KMS-11 (cell line): ENCODE measurements around the gene FERMT1.
"Not testable (repeated sequence)": the region's sequence is repeated elsewhere in the genome, so short reads cannot be mapped to it uniquely, and the experiment has no call there.

Source experiments
- H2AFZ ChIP-seq: fragments of 200-600 bp; sonication (generic); 2 replicates; pipeline ENCODE4 v1.6.1; 2016; ENCODE audit warnings: antibody characterized with exemption, mixed run types, low read depth
- H3K27ac ChIP-seq: fragments of 200-600 bp; sonication (generic); 2 replicates; pipeline ENCODE4 v1.6.1; 2016; ENCODE audit warnings: mild to moderate bottlenecking, mixed run types
- H3K27me3 ChIP-seq: fragments of 200-600 bp; sonication (generic); 2 replicates; pipeline ENCODE4 v1.6.1; 2017; ENCODE audit warnings: mild to moderate bottlenecking, low read depth, mixed run types, moderate library complexity; ENCODE audit not compliant: insufficient read depth
- H3K36me3 ChIP-seq: fragments of 200-600 bp; sonication (generic); 2 replicates; pipeline ENCODE4 v1.6.1; 2017; ENCODE audit warnings: mild to moderate bottlenecking, mixed run types; ENCODE audit not compliant: insufficient read depth
- H3K4me1 ChIP-seq: fragments of 200-600 bp; sonication (generic); 2 replicates; pipeline ENCODE4 v1.6.1; 2016; ENCODE audit warnings: mild to moderate bottlenecking, low read depth, mixed run types; ENCODE audit not compliant: poor library complexity, severe bottlenecking
- H3K4me2 ChIP-seq: fragments of 200-600 bp; sonication (generic); 2 replicates; pipeline ENCODE4 v1.7.0; 2016; ENCODE audit warnings: mild to moderate bottlenecking, mixed run types
- H3K4me3 ChIP-seq: fragments of 200-600 bp; sonication (generic); IDR thresholded peaks from 2 replicates; pipeline ENCODE4 v1.6.1; 2017; ENCODE audit warnings: low read depth, low read length, mixed read lengths; ENCODE audit not compliant: insufficient read depth
- H3K79me2 ChIP-seq: fragments of 200-600 bp; sonication (generic); 2 replicates; pipeline ENCODE4 v1.6.1; 2016; ENCODE audit warnings: low read depth, mixed run types; ENCODE audit not compliant: insufficient read depth
- H3K9ac ChIP-seq: fragments of 200-600 bp; sonication (generic); 2 replicates; pipeline ENCODE4 v1.6.1; 2016; ENCODE audit warnings: mild to moderate bottlenecking, mixed run types
- H4K20me1 ChIP-seq: fragments of 200-600 bp; sonication (generic); 2 replicates; pipeline ENCODE4 v1.6.1; 2016; ENCODE audit warnings: mild to moderate bottlenecking, mixed run types; ENCODE audit not compliant: insufficient read depth
- TF ChIP-seq, protein P1 (sequence below): fragments of 200-600 bp; sonication (generic); conservative IDR thresholded peaks from 2 replicates; pipeline ENCODE4 v1.6.1; 2017; ENCODE audit warnings: low read depth, mild to moderate bottlenecking, antibody characterized with exemption, low read length, moderate library complexity, mixed read lengths

The FERMT1 gene

DNA sequence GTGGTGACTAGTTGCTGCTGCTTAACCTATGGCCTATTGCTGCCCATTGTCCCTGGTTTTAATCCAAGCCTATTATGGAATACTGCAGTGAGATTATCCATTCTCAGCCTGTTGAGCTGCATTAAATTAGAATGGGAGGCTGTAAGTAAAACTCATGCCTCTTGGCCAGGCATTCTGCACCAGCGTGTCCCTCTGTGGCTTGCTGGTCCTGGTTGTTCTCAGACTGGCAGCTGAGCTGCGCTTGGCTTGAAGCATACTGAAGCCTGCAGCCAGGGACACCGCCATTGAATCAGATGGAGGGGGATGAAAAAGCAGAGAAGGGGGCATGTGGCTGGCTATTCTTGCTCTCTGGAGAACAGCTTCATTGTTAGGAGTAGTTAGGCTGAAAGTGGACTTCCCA lies 84.6 kb downstream of the FERMT1 start:
- H3K4me3 ChIP-seq: no peak overlapping the region
- H3K4me2 ChIP-seq: no peak overlapping the region
- H3K36me3 ChIP-seq: peaks cover 3% of the 10 kb centered on the region; the same call in 1 of the 2 replicates
- TF ChIP-seq, protein P1, sequence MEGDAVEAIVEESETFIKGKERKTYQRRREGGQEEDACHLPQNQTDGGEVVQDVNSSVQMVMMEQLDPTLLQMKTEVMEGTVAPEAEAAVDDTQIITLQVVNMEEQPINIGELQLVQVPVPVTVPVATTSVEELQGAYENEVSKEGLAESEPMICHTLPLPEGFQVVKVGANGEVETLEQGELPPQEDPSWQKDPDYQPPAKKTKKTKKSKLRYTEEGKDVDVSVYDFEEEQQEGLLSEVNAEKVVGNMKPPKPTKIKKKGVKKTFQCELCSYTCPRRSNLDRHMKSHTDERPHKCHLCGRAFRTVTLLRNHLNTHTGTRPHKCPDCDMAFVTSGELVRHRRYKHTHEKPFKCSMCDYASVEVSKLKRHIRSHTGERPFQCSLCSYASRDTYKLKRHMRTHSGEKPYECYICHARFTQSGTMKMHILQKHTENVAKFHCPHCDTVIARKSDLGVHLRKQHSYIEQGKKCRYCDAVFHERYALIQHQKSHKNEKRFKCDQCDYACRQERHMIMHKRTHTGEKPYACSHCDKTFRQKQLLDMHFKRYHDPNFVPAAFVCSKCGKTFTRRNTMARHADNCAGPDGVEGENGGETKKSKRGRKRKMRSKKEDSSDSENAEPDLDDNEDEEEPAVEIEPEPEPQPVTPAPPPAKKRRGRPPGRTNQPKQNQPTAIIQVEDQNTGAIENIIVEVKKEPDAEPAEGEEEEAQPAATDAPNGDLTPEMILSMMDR: no peak
- H3K27ac ChIP-seq: no peak overlapping the region
- no peaks in the 10 kb centered on the region for H3K79me2 ChIP-seq
- no peak overlapping the region for H3K9ac ChIP-seq
- no peaks in the 10 kb centered on the region for H4K20me1 ChIP-seq
- H2AFZ ChIP-seq: no peak overlapping the region
- peaks cover 15% of the 10 kb centered on the region for H3K4me1 ChIP-seq
- H3K27me3 ChIP-seq: no peaks in the 10 kb centered on the region

GRCh38 chr20:6037082-6037481 lies 85.7 kb downstream of the FERMT1 start:
- Histone ChIP-seq H4K20me1 (no peaks in the 10 kb centered on the region), H3K4me2 (no peak overlapping the region)
- TF ChIP-seq, protein P1: no peak

DNA sequence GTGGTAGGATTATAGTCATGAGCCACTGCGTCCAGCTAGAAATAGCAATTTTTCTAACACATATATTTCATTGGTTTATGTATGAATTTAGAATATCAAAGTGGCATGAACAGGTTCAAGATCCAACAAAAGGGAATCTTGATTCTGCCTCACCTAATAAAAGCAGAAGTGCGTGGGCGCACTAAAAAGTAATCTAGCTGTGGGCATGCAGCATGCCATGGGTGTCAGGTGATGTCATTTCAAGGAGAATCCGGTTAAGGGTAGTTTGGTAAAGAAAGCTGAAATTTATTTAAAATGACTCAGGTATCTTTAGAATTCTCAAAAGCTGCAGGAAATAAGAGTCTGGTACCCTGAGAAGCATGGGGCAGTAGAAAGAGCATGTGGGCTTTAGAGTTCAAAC lies 86.6 kb downstream of the FERMT1 start:
- H3K4me1 ChIP-seq: peaks cover 25% of the 10 kb centered on the region
- no peak overlapping the region for H3K27ac ChIP-seq
- peaks cover 3% of the 10 kb centered on the region; the same call in 1 of the 2 replicates for H3K36me3 ChIP-seq
- H3K9ac ChIP-seq: no peak overlapping the region
- H3K27me3 ChIP-seq: no peaks in the 10 kb centered on the region
- H3K4me2 ChIP-seq: no peak overlapping the region
- H4K20me1 ChIP-seq: no peaks in the 10 kb centered on the region
- H3K4me3 ChIP-seq: no peak overlapping the region
- no peak overlapping the region for H2AFZ ChIP-seq
- H3K79me2 ChIP-seq: no peaks in the 10 kb centered on the region
- TF ChIP-seq, protein P1: no peak

More at GRCh38 chr20:6037082-6037481, 85.7 kb downstream of the FERMT1 start:
- Histone ChIP-seq H3K27me3 (no peaks in the 10 kb centered on the region), H3K36me3 (peaks cover 3% of the 10 kb centered on the region; the same call in 1 of the 2 replicates), H3K27ac (no peak overlapping the region), H3K9ac (no peak overlapping the region), H3K79me2 (no peaks in the 10 kb centered on the region), H3K4me1 (peaks cover 24% of the 10 kb centered on the region), H3K4me3 (no peak overlapping the region), H2AFZ (no peak overlapping the region)

DNA sequence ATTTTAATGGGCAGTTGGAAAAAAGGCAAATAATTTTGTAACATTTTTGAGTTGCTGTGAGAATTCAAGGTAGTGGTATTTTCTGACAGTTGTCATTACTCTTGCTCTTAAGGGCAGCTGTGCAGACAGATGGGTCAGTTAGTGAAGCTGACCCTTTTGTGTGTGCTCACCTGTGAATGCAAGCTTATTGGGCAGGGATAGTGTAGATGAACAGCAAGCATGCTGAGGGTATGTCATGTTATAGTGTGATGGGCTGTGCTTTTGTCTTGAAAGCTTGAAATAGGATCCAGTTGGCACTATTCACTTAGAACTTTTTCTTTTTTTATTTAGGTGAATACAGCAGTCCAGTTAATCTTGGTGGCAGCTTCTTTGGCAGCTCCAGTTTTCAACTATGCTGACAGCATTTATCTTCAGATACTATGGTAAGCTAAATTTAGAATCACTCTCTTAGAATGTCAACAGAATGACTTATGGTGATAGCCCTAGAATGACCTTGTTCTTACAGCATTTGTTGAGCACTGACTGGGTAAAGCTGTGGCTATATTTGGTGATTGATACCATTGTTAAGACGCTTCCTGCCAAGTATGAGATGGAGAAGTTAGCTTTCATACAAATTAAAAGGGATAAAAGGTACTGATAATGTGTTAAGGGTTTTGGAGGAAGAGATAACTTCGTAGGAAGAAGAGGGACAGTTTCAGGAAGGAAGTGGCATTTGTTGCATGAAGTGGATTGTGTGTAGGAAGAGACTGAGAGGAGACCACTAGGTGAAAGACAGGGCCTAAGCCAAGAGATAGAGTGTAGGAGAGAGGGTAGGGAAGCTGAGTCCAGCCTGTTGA lies 88.5 kb downstream of the FERMT1 start:
- Histone ChIP-seq H3K4me3 (no peak overlapping the region), H3K36me3 (peaks cover 3% of the 10 kb centered on the region; the same call in 1 of the 2 replicates), H3K9ac (no peak overlapping the region), H3K4me2 (no peak overlapping the region; the same call in 1 of the 2 replicates), H3K79me2 (no peaks in the 10 kb centered on the region), H3K27ac (no peak overlapping the region; the same call in 1 of the 2 replicates), H4K20me1 (no peaks in the 10 kb centered on the region), H3K27me3 (no peaks in the 10 kb centered on the region), H2AFZ (no peak overlapping the region), H3K4me1 (peaks cover 25% of the 10 kb centered on the region)
- TF ChIP-seq, protein P1: no peak

- peaks cover 25% of the 10 kb centered on the region for H3K4me1 ChIP-seq
- not testable (repeated sequence) for H3K4me3 ChIP-seq, H3K4me2 ChIP-seq, H3K27me3 ChIP-seq, H3K36me3 ChIP-seq, H3K79me2 ChIP-seq, H3K9ac ChIP-seq, H2AFZ ChIP-seq, H4K20me1 ChIP-seq, H3K27ac ChIP-seq
Observed at GRCh38 chr20:6032907-6033306, 89.9 kb downstream of the FERMT1 start.
